Measurements from ENCODE around the gene ZC3H18.

DNA sequence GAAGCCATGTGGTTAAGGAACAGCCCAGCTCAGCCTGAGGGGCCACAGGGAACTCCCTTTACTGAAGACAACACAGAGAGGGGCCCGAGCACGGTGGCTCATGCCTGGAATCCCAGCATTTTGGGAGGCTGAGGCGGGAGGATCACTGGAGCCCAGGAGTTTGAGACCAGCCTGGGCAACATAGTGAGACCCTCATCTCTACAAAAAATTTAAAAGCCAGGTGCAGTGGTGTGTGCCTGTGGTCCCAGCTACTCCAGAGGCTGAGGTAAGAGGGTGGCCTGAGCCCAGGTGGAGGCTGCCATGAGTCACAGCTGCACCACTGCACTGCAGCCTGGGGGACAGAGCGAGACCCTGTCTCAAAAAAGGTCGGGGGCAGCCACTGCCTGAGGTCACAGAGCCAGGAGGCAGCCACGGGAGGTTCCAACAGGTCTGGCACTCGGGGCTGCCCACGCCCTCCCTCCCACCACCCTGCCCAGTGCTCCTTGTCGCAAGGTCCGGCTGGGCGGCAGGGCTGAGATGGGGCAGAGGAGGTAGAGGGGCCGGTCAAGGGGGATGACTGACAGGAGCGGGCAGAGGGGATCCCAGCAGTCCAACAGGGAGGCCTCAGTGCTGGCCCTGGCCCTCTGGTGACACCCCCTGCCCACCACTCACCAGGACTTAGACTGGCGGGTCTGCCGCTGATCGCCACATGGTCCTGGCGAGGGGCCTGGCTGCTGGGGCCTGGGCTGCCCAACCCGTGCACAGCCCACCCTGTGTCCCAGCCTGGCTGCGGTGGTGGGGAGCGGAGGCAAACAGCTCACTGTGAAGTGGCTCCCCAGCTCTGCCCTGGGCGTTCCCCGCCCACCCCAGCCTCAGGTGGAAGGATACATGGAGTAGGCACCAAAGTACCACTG lies 77.2 kb downstream of the ZC3H18 start:
- TF ChIP-seq, protein P1, sequence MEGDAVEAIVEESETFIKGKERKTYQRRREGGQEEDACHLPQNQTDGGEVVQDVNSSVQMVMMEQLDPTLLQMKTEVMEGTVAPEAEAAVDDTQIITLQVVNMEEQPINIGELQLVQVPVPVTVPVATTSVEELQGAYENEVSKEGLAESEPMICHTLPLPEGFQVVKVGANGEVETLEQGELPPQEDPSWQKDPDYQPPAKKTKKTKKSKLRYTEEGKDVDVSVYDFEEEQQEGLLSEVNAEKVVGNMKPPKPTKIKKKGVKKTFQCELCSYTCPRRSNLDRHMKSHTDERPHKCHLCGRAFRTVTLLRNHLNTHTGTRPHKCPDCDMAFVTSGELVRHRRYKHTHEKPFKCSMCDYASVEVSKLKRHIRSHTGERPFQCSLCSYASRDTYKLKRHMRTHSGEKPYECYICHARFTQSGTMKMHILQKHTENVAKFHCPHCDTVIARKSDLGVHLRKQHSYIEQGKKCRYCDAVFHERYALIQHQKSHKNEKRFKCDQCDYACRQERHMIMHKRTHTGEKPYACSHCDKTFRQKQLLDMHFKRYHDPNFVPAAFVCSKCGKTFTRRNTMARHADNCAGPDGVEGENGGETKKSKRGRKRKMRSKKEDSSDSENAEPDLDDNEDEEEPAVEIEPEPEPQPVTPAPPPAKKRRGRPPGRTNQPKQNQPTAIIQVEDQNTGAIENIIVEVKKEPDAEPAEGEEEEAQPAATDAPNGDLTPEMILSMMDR (IDR thresholded peaks at IDR 0.05), result no peak
- TF ChIP-seq EP300 (IDR thresholded peaks at IDR 0.05), result no peak

All from ovary (tissue), 3 donors.